Endometrial microvascular endothelial cells (primary cell): ENCODE measurements around the gene ZNF18. TPM values are rescaled to one million over a fixed set of nuclear protein-coding genes. Genes with fewer than 3 reads are reported as not detected.

Experiments
- in situ Hi-C: cut with HindIII; loops from 2 replicates; pipeline ENCODE4 v1.10.0; 2017; ENCODE audit warnings: low sequenced_read_pairs, low pct_unique_long_range_greater_than_20kb; ENCODE audit errors: inconsistent ontology term
- total RNA-seq: library from RNA; depleted of rRNA; stranded (reverse); fragments of >200 nt; gene quantifications from one replicate; pipeline ENCODE4 v1.2.3, GENCODE V29; 2015; ENCODE audit errors: inconsistent ontology term

ZNF18 gene
- total RNA-seq, 1 donor from 2014 or later: 10.1 TPM

DNA sequence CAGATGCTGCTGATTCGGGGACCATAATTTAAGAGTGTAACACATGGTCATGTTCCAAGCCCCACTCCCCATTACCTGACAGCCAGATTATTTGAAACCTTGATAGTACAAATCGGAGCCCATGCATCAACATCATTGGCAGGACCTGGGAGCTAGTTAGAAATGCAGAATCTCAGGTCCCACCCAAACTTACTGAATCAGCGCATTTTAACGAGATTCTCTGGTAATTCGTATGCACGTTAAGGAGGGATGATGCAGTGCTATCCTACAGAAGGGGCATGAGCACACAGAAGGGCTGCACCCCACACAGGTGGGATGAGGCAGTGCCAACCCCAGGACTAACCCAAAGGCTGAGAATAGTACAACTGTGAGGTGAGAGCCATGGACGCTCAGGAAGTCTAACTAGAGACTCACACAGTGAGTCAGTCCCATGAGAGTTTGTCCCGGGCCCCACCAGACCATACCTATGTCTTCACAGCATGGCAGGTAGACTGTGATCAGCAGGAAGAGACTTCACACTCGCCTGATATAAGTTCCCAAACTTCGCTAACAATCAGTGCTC, 64.9 kb downstream of the ZNF18 start:
- in situ Hi-C loops: no loop called here

- in situ Hi-C loops: no loop called here
These were observed 68.8 kb downstream of the ZNF18 start for GRCh38 chr17:11928436-11928835.

Other genes starting within 250 kb of the ZNF18 start
- 14.7 TPM for gene MAP2K4, start 23.4 kb upstream of the ZNF18 start, total RNA-seq